ENCODE results near the gene PACRG. TPM values are rescaled to one million over a fixed set of nuclear protein-coding genes. Genes with fewer than 3 reads are reported as not detected.

The PACRG gene
- total and polyA plus RNA-seq, 10 of the 15 experiments (the other 5 are each of a cell fraction or from before 2014, with no cell fraction given) = not detected

- no peak overlapping the region for H3K4me2 ChIP-seq (ENCODE audit: control insufficient read depth, insufficient read depth)
- no peaks in the 10 kb centered on the region for H3K79me2 ChIP-seq (ENCODE audit: control insufficient read depth, insufficient read depth, low read length)
- no peaks in the 10 kb centered on the region for H3K4me1 ChIP-seq (ENCODE audit: control insufficient read depth, insufficient read depth, low read length)
- no peaks in the 10 kb centered on the region for H3K9me3 ChIP-seq (replicated peaks; ENCODE audit: control insufficient read depth, insufficient read depth, low read length)
- H3K27me3 ChIP-seq (replicated peaks in 1 of 2; ENCODE audit: control insufficient read depth in 2 of 2, insufficient read depth in 2 of 2, low read length in 1 of 2) = no peaks in the 10 kb centered on the region
- FAIRE-seq (no peak), DNase-seq (ENCODE audit: low read depth, low spot score) (no peak), ATAC-seq (no peak)
- WGBS (ENCODE audit: insufficient coverage, insufficient replicate concordance, low lambda C conversion rate, missing lambda C conversion rate) = 15% methylated on average over 5 of the region's 5 CpGs
- RAD21 ChIA-PET (ENCODE audit: unreplicated experiment) = no interaction called here
- POLR2A ChIA-PET = no interaction called here
- BruUV-seq (replicated peaks) = no TSS peak
- no peak overlapping the region for H3K9ac ChIP-seq (ENCODE audit: control insufficient read depth, insufficient read depth, low read length)
- no peaks in the 10 kb centered on the region for H4K20me1 ChIP-seq (ENCODE audit: control insufficient read depth, insufficient read depth)
- H2AFZ ChIP-seq (ENCODE audit: control insufficient read depth, low read depth, low read length) = no peak overlapping the region
- CTCF ChIA-PET = no interaction called here
- intact Hi-C loops (cut with micrococcal nuclease; ENCODE audit: unreplicated experiment) (no loop called here), in situ Hi-C loops (cut with MboI) (no loop called here)
- H3K36me3 ChIP-seq (ENCODE audit: control insufficient read depth in 2 of 2, insufficient read depth in 2 of 2, low read length in 1 of 2) = no peaks in the 10 kb centered on the region
- SMC1A ChIA-PET (ENCODE audit: uncharacterized antibody, unreplicated experiment) = interaction anchor here (0.9 kb wide), 1 partner anchor 78 kb away, joined by 3 read pairs; no protein-coding TSS in a partner anchor
- H3K4me3 ChIP-seq = no peak overlapping the region
- no peak overlapping the region for H3K27ac ChIP-seq (ENCODE audit: control insufficient read depth, insufficient read depth)
- TF ChIP-seq PKNOX1 (IDR thresholded peaks at IDR 0.05) (no peak), TBL1XR1 (IDR thresholded peaks at IDR 0.05; ENCODE audit: low read depth, low read length) (no peak), BCL11A (IDR thresholded peaks at IDR 0.05; ENCODE audit: low read depth, low read length) (no peak), RFX5 (IDR thresholded peaks at IDR 0.05; ENCODE audit: low read depth, low read length) (no peak), ZBTB33 (IDR thresholded peaks at IDR 0.05) (no peak), TCF7 (IDR thresholded peaks at IDR 0.05; ENCODE audit: borderline replicate concordance) (no peak), RB1 (IDR thresholded peaks at IDR 0.05; ENCODE audit: borderline replicate concordance) (no peak), ZSCAN29 (IDR thresholded peaks at IDR 0.05) (no peak), E2F8 (IDR thresholded peaks at IDR 0.05; ENCODE audit: low read depth, partially characterized antibody) (no peak), CTCF (IDR thresholded peaks at IDR 0.05 in 2 of 3, conservative IDR thresholded peaks at IDR 0.05 in 1 of 3; ENCODE audit: control insufficient read depth in 2 of 3, extremely low read depth in 1 of 3, insufficient read depth in 1 of 3, low read depth in 3 of 3, low read length in 3 of 3) (no peak), MTA2 (IDR thresholded peaks at IDR 0.05; ENCODE audit: low read depth) (no peak), CEBPZ (IDR thresholded peaks at IDR 0.05; ENCODE audit: low read depth, low read length) (no peak), JUNB (IDR thresholded peaks at IDR 0.05) (no peak), MYC (IDR thresholded peaks at IDR 0.05; ENCODE audit: insufficient read depth, insufficient read length, insufficient replicate concordance, low read length, severe bottlenecking) (no peak)
These were observed 246.2 kb downstream of the PACRG start for GRCh38 chr6:162973980-162974379.
